GM18517 (cell line): ENCODE data around the gene CAMP.
"Not testable (repeated sequence)": the region's sequence is repeated elsewhere in the genome, so short reads cannot be mapped to it uniquely, and the experiment has no call there.

Source experiments
- ATAC-seq: cut with Tn5 transposase; IDR thresholded peaks from one replicate; pipeline ENCODE4 v1.9.1; 2021; ENCODE audit warnings: mild to moderate bottlenecking, moderate library complexity; ENCODE audit not compliant: unreplicated experiment

The CAMP gene, protein sequence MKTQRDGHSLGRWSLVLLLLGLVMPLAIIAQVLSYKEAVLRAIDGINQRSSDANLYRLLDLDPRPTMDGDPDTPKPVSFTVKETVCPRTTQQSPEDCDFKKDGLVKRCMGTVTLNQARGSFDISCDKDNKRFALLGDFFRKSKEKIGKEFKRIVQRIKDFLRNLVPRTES

GRCh38 chr3:48222616-48223513 is at the start of gene CAMP:
Gene CAMP (plus strand): TSS chr3:48223495. CDS start chr3:48223512, 17 bp downstream.
- ATAC-seq: peak; percentile 76

DNA sequence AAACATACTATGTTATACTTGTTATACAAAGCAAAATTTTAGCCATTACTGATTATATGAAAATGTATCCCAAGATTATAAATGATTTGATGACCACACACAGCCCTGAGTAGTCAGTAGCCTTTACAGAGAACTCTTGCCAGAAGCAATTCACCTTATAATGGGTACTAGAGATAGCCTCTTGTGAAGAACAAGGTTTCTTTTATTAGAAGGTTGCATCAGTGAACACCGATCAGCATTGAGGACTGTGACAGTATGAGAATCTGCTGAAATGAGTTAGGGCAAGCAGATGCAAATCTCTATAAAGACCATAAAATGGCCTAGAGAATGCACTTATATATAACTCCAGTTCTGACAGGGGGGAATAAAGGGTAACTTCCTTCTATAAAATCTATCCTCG is 45.2 kb upstream of the CAMP start:
- no peak for ATAC-seq

DNA sequence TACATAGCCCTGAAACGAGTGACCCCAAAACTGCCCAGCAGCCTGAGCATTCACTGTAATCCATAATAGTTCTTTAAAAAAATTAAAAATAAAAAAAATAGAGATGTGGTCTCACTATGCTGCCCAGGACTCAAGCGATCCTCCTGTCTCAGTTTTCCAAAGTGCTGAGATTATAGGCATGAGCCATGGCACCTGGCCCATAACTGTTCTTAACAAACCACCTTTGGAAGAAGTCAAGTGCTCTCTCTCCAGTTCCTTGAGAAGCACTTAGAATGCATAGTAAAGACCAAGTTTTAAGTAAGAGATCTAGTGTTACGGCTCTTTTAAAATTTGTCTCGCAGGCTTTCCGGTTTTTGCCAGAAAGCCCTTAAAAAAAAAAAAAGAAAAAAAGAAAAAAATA is 43.3 kb upstream of the CAMP start:
- no peak for ATAC-seq

DNA sequence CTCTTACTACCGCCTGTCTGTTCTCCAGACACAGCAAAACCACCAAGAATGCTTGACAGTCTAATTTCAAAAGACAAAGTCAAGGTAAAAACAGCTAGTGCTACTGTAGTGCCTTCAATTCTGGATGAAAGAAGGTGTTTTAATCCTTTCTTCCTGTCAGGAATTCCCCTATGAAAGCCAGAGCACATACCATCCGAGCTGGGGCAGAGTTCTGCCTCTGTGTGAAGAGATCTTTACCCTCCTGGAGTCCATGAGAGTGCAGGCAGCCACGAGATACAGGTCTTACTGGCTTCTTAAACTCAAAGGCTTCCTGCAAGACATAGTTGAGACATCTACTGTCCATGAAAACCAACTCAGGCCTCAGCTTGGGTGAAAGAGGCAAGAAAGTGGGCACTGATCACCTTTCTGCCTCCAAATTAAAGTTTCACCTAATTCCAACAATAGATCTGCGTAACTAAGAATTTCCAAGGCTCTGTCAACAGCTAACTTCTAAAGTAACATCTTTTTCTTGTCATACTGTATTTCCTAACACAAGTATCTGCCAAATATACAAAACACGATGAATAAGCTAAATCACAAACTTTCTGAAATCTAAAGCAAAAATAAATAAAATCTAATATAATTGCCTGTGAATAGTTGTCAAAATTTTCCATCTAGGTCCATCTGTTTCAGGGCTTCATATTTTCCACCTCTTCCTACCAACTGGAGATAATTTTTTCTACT is 42.6 kb upstream of the CAMP start:
- ATAC-seq: no peak

DNA sequence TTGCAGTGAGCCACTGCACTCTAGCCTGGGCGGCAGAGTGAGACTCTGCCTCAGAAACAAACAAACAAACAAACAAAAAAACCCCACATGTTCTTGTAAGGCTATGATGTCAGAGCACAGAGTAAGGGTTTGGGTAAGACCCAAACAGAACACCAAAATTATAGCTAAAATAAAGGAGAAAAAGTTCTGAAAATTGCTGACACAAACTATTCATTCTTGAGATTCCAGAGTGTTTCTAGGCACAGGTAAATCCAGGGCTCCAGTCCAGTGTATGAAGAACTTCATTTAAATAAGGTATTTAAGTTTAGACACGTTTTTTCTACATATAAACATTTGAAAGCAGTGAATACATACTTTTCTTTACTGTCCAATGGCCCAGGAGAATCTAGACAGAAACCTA is 39.0 kb upstream of the CAMP start:
- no peak for ATAC-seq

DNA sequence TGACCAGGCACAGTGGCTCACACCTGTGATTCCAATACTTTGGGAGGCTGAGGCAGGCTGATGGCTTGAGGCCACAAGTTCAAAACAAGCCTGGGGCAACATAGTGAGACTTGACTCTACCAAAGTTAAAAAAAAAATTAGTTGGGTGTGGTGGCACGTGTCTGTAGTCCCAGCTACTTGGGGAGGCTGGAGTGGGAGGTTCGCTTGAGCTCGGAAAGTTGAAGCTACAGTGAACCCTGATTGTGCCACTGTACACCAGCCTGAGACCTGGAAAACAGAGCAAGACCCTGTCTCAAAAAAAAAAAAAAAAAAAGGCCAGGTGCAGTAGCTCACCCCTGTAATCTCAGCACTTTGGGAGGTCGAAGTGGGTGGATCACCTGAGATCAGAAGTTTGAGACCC is 38.2 kb upstream of the CAMP start:
- ATAC-seq: no peak

DNA sequence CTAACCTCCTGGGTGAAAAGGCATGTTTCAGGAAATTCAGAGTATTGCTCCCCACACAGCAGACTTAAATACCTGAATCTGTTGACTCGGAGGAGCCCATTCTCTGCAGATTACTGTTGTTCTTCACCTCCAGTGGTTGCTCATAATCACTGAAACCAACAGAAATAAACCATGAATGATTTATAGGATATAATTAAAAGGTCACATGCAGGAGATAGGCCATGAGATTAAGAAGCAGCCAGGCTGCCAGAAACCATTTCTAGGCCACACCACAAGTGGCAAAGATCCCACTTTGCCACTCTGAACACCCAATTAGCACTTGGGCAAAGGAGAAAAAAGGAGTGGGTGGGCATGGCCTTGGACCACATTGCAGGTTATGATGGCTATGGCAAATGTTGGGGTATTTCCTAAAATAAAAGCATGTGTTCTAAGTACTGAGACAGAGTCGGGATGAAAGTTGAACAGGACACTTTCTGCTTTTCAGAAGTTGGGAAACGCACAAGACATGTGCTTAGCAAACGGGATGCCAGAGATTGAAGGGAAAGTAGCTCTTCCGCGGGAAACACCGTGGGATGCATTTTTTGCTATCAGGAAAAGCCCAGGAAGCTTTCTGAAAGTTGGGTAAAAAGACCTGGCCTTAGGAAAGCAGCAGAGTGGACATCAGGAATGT is 36.5 kb upstream of the CAMP start:
- ATAC-seq: no peak

GRCh38 chr3:48187301-48187578 is 36.1 kb upstream of the CAMP start:
- no peak for ATAC-seq

DNA sequence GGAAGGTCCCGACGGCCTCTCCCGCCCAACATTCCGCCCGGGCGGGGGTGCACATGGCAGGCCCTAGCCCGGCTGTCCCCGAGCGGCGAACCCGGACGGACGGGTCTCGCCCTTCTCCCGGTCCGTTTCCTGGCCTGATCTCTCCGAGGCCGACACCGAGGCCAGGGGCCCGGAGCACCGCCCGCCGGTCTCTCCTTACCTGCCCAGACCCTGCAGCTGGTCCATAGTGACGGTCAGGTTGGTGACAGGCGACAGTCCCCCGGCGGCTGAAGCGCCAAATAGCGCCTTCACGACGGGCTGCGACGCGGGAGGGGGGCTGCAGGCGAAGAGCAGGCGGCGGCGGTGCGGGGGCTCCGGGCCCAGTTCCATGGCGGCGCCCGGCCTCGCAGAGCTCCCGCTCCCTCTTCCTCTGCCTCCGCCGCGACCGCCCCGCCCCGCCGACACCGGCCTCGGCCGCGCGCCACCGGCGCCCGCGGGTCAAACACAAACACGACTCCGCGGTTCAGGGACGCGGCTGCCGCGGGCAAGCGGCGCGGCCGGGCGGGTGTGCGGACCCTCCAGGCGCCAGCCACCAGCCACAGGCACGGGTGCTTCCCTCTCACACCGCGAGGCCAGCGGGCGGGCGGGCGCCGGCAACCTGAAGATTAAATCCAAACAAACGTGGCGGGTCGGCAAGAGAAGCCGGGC is 35.6 kb upstream of the CAMP start:
- peak; percentile 31 for ATAC-seq

DNA sequence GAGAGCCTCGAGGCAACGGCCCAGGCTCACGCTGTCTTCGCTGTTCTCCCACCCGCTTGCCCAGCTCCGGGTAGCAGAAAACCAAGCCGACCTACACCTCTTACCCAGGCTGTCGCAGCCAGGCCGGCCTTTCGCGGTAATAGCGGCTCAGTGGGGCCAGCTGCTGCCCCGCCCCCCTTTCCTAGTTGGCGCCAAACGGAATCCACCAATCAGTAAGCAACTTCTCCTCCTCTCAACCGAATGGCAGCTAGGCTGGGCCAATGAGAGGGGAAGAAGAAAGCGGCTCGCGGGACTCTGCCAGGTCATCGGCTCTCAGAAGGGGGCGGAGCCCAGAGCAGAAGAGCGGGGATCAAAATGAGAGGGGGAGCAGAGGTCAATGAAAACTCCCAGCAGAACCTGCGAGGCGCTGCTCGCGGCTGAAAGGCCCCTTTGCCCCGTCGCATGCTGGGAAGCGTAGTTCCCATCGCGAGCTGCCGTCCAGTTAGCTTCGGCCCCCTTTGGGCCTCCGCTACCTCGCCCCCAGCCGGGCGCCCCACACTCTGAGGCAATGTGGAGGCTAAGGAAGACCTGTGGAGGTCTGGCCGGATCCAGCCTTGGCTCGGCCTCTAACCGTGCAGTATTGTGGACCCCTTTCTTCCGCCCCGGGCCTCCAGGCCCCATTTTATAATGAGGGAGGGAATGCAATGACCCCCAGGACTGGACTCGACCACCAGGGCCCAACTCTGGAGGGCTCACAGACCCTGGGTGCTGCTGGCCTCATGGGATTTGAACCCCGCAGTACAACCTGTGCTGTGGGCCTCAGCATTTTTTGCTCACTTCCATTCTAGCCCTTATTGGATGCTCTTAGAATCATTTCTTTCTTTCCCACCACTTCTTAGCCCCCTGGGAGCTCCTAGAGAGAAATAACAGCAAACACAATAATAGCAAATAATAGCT is 34.8 kb upstream of the CAMP start, which contains the start of gene CDC25A:
Gene CDC25A (minus strand): TSS at position 152 of the 936 bp plus-strand sequence. CDS start 470 bp downstream, outside the sequence.
- ATAC-seq: peak; percentile 88

DNA sequence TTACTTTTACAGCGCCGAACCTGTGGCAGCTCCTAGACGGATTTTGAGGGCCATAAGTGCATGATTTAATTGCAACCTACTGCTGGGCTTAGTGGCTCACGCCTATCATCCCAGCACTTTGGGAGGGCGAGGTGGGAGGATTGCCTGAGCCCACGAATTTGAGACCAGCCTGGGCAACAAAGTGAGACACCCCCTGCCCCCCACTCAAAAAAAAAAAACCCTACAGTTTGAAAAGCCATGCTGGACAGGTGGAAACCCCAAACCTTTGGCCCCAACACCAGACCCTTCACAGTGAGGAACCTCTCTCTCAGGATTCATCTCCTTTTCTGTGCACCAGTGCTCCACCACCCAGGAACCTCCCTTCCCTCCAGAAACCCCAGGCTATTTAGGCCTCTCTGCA is 34.0 kb upstream of the CAMP start:
- ATAC-seq: no peak

GRCh38 chr3:48190911-48191310 is 32.4 kb upstream of the CAMP start:
- no peak for ATAC-seq

DNA sequence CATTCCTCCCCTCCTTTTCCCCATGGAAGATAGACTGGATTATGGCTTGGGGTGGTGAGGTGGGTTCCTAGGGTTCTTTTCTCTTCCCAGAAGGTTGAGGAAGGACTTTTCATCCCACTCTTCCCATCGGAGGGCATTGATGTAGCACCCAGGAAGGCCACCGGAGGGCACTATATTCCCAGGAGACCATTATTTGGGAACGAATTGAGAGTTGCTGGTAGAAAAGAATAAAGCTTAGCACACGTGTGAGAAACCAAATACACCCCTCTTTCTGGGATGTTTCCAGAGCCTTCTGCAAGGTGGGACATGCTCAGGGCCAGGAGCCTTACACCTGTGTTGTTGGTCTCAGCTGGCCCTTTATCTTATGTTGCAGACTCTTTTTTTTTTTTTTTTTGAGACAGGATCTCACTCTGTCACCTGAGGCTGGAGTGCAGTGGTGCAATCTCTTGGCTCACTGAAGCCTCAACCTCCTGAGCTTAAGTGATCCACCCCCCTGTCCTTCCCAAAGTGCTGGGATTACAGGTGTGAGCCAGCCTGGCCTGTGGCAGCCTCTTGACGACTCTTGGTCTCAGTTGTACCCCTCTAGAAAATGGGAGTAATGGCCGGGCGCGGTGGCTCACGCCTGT is 28.7 kb upstream of the CAMP start:
- no peak for ATAC-seq

DNA sequence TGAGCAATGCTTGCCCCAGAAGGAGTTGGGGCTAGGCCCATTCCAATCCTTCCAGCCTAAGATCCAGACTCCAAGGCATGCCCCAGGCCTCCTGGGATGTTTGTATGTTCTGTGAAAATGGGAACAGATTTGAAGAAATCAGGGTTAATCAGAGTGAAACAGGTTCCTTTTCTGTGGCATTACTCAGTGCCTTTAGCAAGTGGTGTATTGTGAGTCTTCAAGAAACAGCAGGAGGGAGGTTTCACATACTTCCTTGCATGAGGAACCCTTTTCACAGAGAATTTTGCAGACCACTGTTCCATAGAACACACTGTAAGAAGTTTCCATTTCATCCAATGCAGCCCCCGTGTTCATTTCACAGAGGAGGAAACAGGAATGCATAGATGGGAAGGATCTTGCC is 26.7 kb upstream of the CAMP start:
- no peak for ATAC-seq

DNA sequence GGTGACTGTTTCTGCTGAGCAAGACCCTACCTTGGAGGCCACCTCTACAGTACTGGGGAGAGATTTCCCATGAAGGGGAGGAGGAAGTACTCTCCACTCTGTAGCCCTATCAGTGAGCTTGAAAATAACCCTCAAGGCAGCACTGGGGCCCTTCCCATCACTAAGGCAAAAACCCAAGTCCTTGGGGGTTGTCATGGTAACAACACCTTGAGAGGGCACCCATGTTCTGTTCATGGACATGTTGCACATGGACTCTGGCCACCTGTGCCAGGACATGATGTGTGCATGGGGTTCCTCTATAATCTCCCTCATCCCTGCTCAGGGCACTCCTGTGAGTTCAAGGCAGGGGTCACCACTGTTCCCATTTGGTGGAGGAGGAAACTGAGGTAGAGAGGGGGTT is 24.2 kb upstream of the CAMP start:
- no peak for ATAC-seq

GRCh38 chr3:48202632-48203031 is 20.7 kb upstream of the CAMP start:
- no peak for ATAC-seq

GRCh38 chr3:48208076-48208475 is 15.2 kb upstream of the CAMP start:
- no peak for ATAC-seq

- no peak for ATAC-seq
Observed at GRCh38 chr3:48209445-48209844, 13.8 kb upstream of the CAMP start.

GRCh38 chr3:48210534-48210933 is 12.8 kb upstream of the CAMP start:
- not testable (repeated sequence) for ATAC-seq
